ENCODE results near the gene SPR.
A peak's percentile ranks its signal among the peaks of the same experiment; 100 is the strongest.

The SPR gene

GRCh38 chr2:72915320-72915906 is 28.2 kb downstream of the SPR start:
- DNase-seq (ENCODE audit: low spot score), result no peak

GRCh38 chr2:72915907-72916742 is 28.9 kb downstream of the SPR start:
- DNase-seq (ENCODE audit: low spot score), result peak; percentile 15

- no peak for DNase-seq (ENCODE audit: low spot score)
Measured at GRCh38 chr2:72916743-72917137, 29.5 kb downstream of the SPR start.

- DNase-seq (ENCODE audit: low spot score), result peak; percentile 25
Measured at GRCh38 chr2:72917138-72917876, 30.1 kb downstream of the SPR start, which contains the start of gene EMX1. TSS of gene EMX1 (plus strand) at chr2:72917519. CDS start at chr2:72917853, 334 bp downstream.

GRCh38 chr2:72917877-72918553 is 30.8 kb downstream of the SPR start:
- no peak for DNase-seq (ENCODE audit: low spot score)

- DNase-seq (ENCODE audit: low spot score), result no peak
Measured at GRCh38 chr2:72919414-72920317, 32.5 kb downstream of the SPR start.

GRCh38 chr2:72920318-72921087 is 33.3 kb downstream of the SPR start:
- DNase-seq (ENCODE audit: low spot score), result no peak

GRCh38 chr2:72921088-72921851 is 34.1 kb downstream of the SPR start:
- no peak for DNase-seq (ENCODE audit: low spot score)

GRCh38 chr2:72921853-72922252 is 34.6 kb downstream of the SPR start:
- DNase-seq (ENCODE audit: low spot score), result no peak

- DNase-seq (ENCODE audit: low spot score), result no peak
Measured at GRCh38 chr2:72923833-72924352, 36.7 kb downstream of the SPR start.

GRCh38 chr2:72924353-72925240 is 37.4 kb downstream of the SPR start:
- DNase-seq (ENCODE audit: low spot score), result no peak

GRCh38 chr2:72925328-72925943 is 38.2 kb downstream of the SPR start:
- DNase-seq (ENCODE audit: low spot score), result no peak

GRCh38 chr2:72926368-72926767 is 39.2 kb downstream of the SPR start:
- DNase-seq (ENCODE audit: low spot score), result no peak

GRCh38 chr2:72926811-72927465 is 39.7 kb downstream of the SPR start:
- DNase-seq (ENCODE audit: low spot score), result no peak

- DNase-seq (ENCODE audit: low spot score), result no peak
Measured at GRCh38 chr2:72927619-72928550, 40.7 kb downstream of the SPR start.

- no peak for DNase-seq (ENCODE audit: low spot score)
Measured at GRCh38 chr2:72929010-72929409, 41.8 kb downstream of the SPR start.
